OCI-LY1 (cell line): ENCODE measurements around the gene PPCDC.

Experiments used
- H2AFZ ChIP-seq: fragments of 200-600 bp; sonication (generic), shearing (Covaris generic); 2 replicates; pipeline ENCODE4 v1.6.0; 2014; ENCODE audit warnings: antibody characterized with exemption, mild to moderate bottlenecking, low read length
- H3F3A ChIP-seq: fragments of 200-600 bp; sonication (generic), shearing (Covaris generic); 2 replicates; pipeline ENCODE4 v1.6.0; 2014; ENCODE audit warnings: mild to moderate bottlenecking, antibody characterized with exemption, low read length, moderate library complexity; ENCODE audit not compliant: insufficient read depth
- H3K27ac ChIP-seq: fragments of 200-600 bp; sonication (generic); 2 replicates; pipeline ENCODE4 v1.5.1; 2014; ENCODE audit warnings: low read length, mixed run types, mild to moderate bottlenecking, low read depth; ENCODE audit not compliant: poor library complexity, severe bottlenecking
- H3K27me3 ChIP-seq: fragments of 200-600 bp; sonication (generic); 2 replicates; pipeline ENCODE4 v1.6.0; 2014; ENCODE audit warnings: antibody characterized with exemption, mild to moderate bottlenecking, low read length, moderate library complexity; ENCODE audit not compliant: insufficient read depth
- H3K36me3 ChIP-seq: fragments of 200-600 bp; sonication (generic); 2 replicates; pipeline ENCODE4 v1.6.1; 2014; ENCODE audit warnings: mild to moderate bottlenecking, antibody characterized with exemption, low read length, moderate library complexity, mixed read lengths; ENCODE audit not compliant: insufficient read depth
- H3K4me1 ChIP-seq: fragments of 200-600 bp; sonication (generic); 2 replicates; pipeline ENCODE4 v1.5.1; 2014; ENCODE audit warnings: mild to moderate bottlenecking, low read length, moderate library complexity; ENCODE audit not compliant: insufficient read depth, severe bottlenecking
- H3K4me2 ChIP-seq: fragments of 200-600 bp; sonication (generic), shearing (Covaris generic); 2 replicates; pipeline ENCODE4 v1.6.1; 2014; ENCODE audit warnings: low read length
- H3K4me3 ChIP-seq: fragments of 200-600 bp; sonication (generic); 2 replicates; pipeline ENCODE4 v1.5.1; 2014; ENCODE audit warnings: low read length, low read depth, mild to moderate bottlenecking, mixed read lengths; ENCODE audit not compliant: poor library complexity, severe bottlenecking
- H3K79me2 ChIP-seq: fragments of 200-600 bp; shearing (Covaris generic); 2 replicates; pipeline ENCODE4 v1.6.1; 2016; ENCODE audit warnings: mixed run types, low read length, mixed read lengths; ENCODE audit not compliant: insufficient read depth
- H3K9ac ChIP-seq: fragments of 200-600 bp; sonication (generic), shearing (Covaris generic); 2 replicates; pipeline ENCODE4 v1.6.1; 2014; ENCODE audit warnings: mild to moderate bottlenecking, low read length, mixed read lengths
- H3K9me2 ChIP-seq: fragments of 200-600 bp; sonication (generic), shearing (Covaris generic); 2 replicates; pipeline ENCODE4 v1.6.1; 2014; ENCODE audit warnings: low read depth, mild to moderate bottlenecking, low read length, mixed read lengths
- H3K9me3 ChIP-seq: fragments of 200-600 bp; shearing (Covaris generic); 2 replicates; pipeline ENCODE4 v1.6.1; 2014; ENCODE audit warnings: low read length, mixed read lengths
- H4K20me1 ChIP-seq: fragments of 200-600 bp; sonication (generic), shearing (Covaris generic); 2 replicates; pipeline ENCODE4 v1.6.0; 2016; ENCODE audit warnings: mild to moderate bottlenecking, low read length; ENCODE audit not compliant: insufficient read depth
- EZH2 ChIP-seq: fragments of 200-600 bp; sonication (generic), shearing (Covaris generic); IDR thresholded peaks from 2 replicates; pipeline ENCODE4 v1.8.0; 2017; ENCODE audit warnings: borderline replicate concordance, mixed run types, mild to moderate bottlenecking, antibody characterized with exemption, low read length, moderate library complexity, mixed read lengths
- TF ChIP-seq, protein P1 (sequence below): fragments of 200-600 bp; sonication (generic), shearing (Covaris generic); IDR thresholded peaks from 2 replicates; pipeline ENCODE4 v1.5.1; 2017; ENCODE audit warnings: mild to moderate bottlenecking, antibody characterized with exemption, low read length, moderate library complexity, mixed read lengths

Gene PPCDC

DNA sequence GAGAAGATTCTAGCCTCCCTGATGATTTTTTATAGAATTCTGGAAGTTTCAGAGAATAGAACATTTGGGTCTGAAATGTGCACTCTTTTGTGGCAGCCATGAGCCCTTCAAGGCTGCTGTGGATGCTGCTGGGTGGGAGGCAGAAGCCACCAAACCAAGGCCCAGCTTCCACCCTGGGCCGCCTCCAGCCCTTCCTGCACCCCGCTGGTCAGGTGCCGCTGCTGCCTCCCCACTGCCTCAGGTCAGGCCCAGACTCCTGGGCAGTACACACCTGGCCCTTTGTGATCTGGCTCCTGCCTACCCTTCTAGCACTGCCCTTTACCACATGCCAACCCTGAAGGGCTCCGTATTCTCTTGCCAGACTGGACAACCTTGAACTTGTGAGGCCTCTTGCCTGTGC, 28.3 kb downstream of the PPCDC start:
- H3K36me3 ChIP-seq: peaks cover 29% of the 10 kb centered on the region
- no peak for TF ChIP-seq EZH2
- TF ChIP-seq, protein P1, sequence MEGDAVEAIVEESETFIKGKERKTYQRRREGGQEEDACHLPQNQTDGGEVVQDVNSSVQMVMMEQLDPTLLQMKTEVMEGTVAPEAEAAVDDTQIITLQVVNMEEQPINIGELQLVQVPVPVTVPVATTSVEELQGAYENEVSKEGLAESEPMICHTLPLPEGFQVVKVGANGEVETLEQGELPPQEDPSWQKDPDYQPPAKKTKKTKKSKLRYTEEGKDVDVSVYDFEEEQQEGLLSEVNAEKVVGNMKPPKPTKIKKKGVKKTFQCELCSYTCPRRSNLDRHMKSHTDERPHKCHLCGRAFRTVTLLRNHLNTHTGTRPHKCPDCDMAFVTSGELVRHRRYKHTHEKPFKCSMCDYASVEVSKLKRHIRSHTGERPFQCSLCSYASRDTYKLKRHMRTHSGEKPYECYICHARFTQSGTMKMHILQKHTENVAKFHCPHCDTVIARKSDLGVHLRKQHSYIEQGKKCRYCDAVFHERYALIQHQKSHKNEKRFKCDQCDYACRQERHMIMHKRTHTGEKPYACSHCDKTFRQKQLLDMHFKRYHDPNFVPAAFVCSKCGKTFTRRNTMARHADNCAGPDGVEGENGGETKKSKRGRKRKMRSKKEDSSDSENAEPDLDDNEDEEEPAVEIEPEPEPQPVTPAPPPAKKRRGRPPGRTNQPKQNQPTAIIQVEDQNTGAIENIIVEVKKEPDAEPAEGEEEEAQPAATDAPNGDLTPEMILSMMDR: no peak
- H3F3A ChIP-seq: no peaks in the 10 kb centered on the region
- H3K27me3 ChIP-seq: no peaks in the 10 kb centered on the region
- H3K4me2 ChIP-seq: no peak overlapping the region
- no peaks in the 10 kb centered on the region for H3K9me3 ChIP-seq
- H3K4me3 ChIP-seq: no peak overlapping the region
- H3K79me2 ChIP-seq: no peaks in the 10 kb centered on the region
- H3K4me1 ChIP-seq: peaks cover 8% of the 10 kb centered on the region
- H3K9me2 ChIP-seq: no peaks in the 10 kb centered on the region
- no peaks in the 10 kb centered on the region for H4K20me1 ChIP-seq
- no peak overlapping the region for H2AFZ ChIP-seq
- no peak overlapping the region for H3K27ac ChIP-seq
- no peak overlapping the region for H3K9ac ChIP-seq

DNA sequence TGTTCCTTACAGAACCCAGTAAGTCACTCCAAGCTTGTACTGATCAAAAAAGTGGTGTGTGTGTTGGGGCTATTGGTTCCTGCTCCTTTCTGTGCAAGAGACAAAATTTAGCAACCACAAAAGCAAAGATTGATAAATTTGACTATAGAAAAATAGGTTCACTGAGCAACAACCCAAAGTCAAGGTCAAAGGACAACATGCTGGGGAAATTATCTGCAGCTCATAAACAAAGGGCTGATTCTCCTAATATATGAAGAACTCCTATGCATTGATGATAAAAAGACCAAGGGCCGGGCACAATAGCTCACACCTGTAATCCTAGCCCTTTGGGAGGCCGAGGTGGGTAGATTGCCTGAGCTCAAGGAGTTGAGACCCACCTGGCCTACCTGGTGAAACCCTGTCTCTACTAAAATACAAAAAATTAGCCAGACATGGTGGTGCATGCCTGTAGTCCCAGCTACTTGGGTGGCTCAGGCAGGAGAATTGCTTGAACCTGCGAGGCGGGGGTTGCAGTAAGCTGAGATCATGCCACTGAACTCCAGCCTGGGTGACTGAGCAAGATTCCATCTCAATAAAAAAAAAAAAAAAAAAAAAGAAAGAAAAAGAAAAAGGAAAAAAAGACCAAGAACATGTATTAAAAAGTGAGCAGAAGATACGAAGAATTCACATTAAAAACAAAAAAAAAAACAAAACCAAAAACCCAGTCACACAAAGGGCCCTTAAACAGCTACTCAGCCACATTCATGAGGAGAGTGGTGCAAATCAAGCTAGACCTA, 29.8 kb downstream of the PPCDC start:
- Histone ChIP-seq H3K9me2 (no peaks in the 10 kb centered on the region), H2AFZ (no peak overlapping the region), H3K9ac (no peak overlapping the region), H3K27me3 (no peaks in the 10 kb centered on the region), H3K4me3 (no peak overlapping the region), H3K4me1 (no peaks in the 10 kb centered on the region), H3K79me2 (no peaks in the 10 kb centered on the region), H3F3A (no peaks in the 10 kb centered on the region), H3K36me3 (peaks cover 19% of the 10 kb centered on the region), H3K4me2 (no peak overlapping the region), H3K27ac (no peak overlapping the region), H3K9me3 (no peaks in the 10 kb centered on the region), H4K20me1 (no peaks in the 10 kb centered on the region)
- TF ChIP-seq, protein P1: no peak
- no peak for TF ChIP-seq EZH2

DNA sequence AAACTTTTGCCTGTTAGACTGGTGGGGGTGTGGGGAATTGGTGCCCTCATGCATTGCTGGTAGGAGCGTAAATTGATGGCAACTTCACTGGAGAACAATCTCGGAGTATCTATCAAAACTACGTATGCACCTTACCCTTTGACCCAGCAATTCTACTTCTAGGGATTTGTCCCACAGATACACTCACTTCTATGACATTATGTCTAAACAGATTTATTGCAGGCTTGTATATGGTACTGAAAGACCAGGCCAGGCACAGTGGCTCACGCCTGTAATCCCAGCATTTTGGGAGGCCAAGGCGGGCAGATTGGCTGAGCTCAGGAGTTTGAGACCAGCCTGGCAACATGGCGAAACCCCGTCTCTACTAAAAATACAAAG, 30.3 kb downstream of the PPCDC start:
- no peaks in the 10 kb centered on the region for H3F3A ChIP-seq
- TF ChIP-seq, protein P1: no peak
- TF ChIP-seq EZH2: no peak
- H3K9me3 ChIP-seq: no peaks in the 10 kb centered on the region
- H4K20me1 ChIP-seq: no peaks in the 10 kb centered on the region
- H3K4me1 ChIP-seq: no peaks in the 10 kb centered on the region
- no peak overlapping the region for H3K27ac ChIP-seq
- H3K4me2 ChIP-seq: no peak overlapping the region
- H3K79me2 ChIP-seq: no peaks in the 10 kb centered on the region
- H3K9ac ChIP-seq: no peak overlapping the region
- no peaks in the 10 kb centered on the region for H3K27me3 ChIP-seq
- H3K36me3 ChIP-seq: peaks cover 13% of the 10 kb centered on the region
- no peak overlapping the region for H2AFZ ChIP-seq
- no peaks in the 10 kb centered on the region for H3K9me2 ChIP-seq
- H3K4me3 ChIP-seq: no peak overlapping the region
